GM23338 (cell line): ENCODE results near the gene MYO1G. TPM values are rescaled to one million over a fixed set of nuclear protein-coding genes. Genes with fewer than 3 reads are reported as not detected.
"Not testable (repeated sequence)": the region's sequence is repeated elsewhere in the genome, so short reads cannot be mapped to it uniquely, and the experiment has no call there.

ENCODE experiments used
- ATAC-seq: fragments of 200-7000 bp; cut with Tn5 transposase; 3 replicates; pipeline ENCODE4 v1.9.1; 2020
- DNase-seq: peaks from one replicate; pipeline ENCODE4 v3.0.0-alpha.2; 2015; ENCODE audit warnings: low spot score
- H2AFZ ChIP-seq: fragments of 200-600 bp; sonication (generic); 2 replicates; pipeline ENCODE4 v1.8.0; 2016; ENCODE audit warnings: antibody characterized with exemption, mild to moderate bottlenecking, moderate library complexity
- H3F3A ChIP-seq: fragments of 200-600 bp; sonication (generic); replicated peaks from 2 replicates; pipeline ENCODE4 v1.8.0; 2017; ENCODE audit warnings: antibody characterized with exemption, mixed run types, low read depth
- H3K27ac ChIP-seq: fragments of 200-600 bp; sonication (generic); 2 replicates; pipeline ENCODE4 v1.6.1; 2016; ENCODE audit warnings: low read depth
- H3K27me3 ChIP-seq: fragments of 200-600 bp; sonication (generic); 2 replicates; pipeline ENCODE4 v1.8.0; 2016; ENCODE audit warnings: mild to moderate bottlenecking, mixed run types, moderate library complexity; ENCODE audit not compliant: insufficient read depth
- H3K36me3 ChIP-seq: fragments of 200-600 bp; sonication (generic); 2 replicates; pipeline ENCODE4 v1.8.0; 2016; ENCODE audit warnings: mild to moderate bottlenecking; ENCODE audit not compliant: insufficient read depth
- H3K4me1 ChIP-seq: fragments of 200-600 bp; sonication (generic); 2 replicates; pipeline ENCODE4 v1.8.0; 2016; ENCODE audit warnings: mild to moderate bottlenecking, moderate library complexity; ENCODE audit not compliant: insufficient read depth
- H3K4me2 ChIP-seq: fragments of 200-600 bp; sonication (generic); 2 replicates; pipeline ENCODE4 v1.7.1; 2017; ENCODE audit warnings: mixed run types
- H3K4me3 ChIP-seq: fragments of 200-600 bp; sonication (generic); 2 replicates; pipeline ENCODE4 v1.6.1; 2016; ENCODE audit warnings: mixed run types
- H3K79me2 ChIP-seq: fragments of 200-600 bp; sonication (generic); replicated peaks from 2 replicates; pipeline ENCODE4 v1.8.0; 2017; ENCODE audit warnings: mild to moderate bottlenecking; ENCODE audit not compliant: insufficient read depth
- H3K9me2 ChIP-seq: fragments of 200-600 bp; sonication (generic); 2 replicates; pipeline ENCODE4 v1.8.0; 2017; ENCODE audit not compliant: insufficient read depth
- H4K20me1 ChIP-seq: fragments of 200-600 bp; sonication (generic); replicated peaks from 2 replicates; pipeline ENCODE4 v1.8.0; 2017; ENCODE audit warnings: mild to moderate bottlenecking; ENCODE audit not compliant: insufficient read depth
- H3K27ac Mint-ChIP-seq: 2 replicates; pipeline ENCODE4 v1.8.0; 2020; ENCODE audit warnings: inconsistent platforms, mild to moderate bottlenecking, moderate library complexity, mixed read lengths
- H3K27me3 Mint-ChIP-seq: 3 replicates; pipeline ENCODE4 v1.8.0; 2022; ENCODE audit warnings: low read depth, mild to moderate bottlenecking, moderate library complexity, mixed read lengths, inconsistent platforms; ENCODE audit not compliant: insufficient read depth, poor library complexity
- H3K36me3 Mint-ChIP-seq: 3 replicates; pipeline ENCODE4 v1.8.0; 2021; ENCODE audit warnings: low read depth, mild to moderate bottlenecking, inconsistent platforms, moderate library complexity, mixed read lengths
- H3K4me1 Mint-ChIP-seq: 3 replicates; pipeline ENCODE4 v1.8.0; 2020; ENCODE audit warnings: mild to moderate bottlenecking, inconsistent platforms, mixed read lengths
- H3K4me3 Mint-ChIP-seq: 3 replicates; pipeline ENCODE4 v1.8.0; 2021; ENCODE audit warnings: moderate library complexity, mild to moderate bottlenecking, inconsistent platforms, mixed read lengths
- H3K9me3 Mint-ChIP-seq: 3 replicates; pipeline ENCODE4 v1.8.0; 2020; ENCODE audit warnings: moderate library complexity, mild to moderate bottlenecking, inconsistent platforms, mixed read lengths
- CREB1 ChIP-seq: fragments of 250-450 bp; sonication (Bioruptor Pico); IDR thresholded peaks from 2 replicates; pipeline ENCODE4 v1.5.0; 2020; ENCODE audit warnings: low read depth, mild to moderate bottlenecking, moderate library complexity
- EZH2 ChIP-seq: fragments of 200-600 bp; sonication (generic); IDR thresholded peaks from one replicate; pipeline ENCODE4 v1.8.0; 2017; ENCODE audit warnings: antibody characterized with exemption, mild to moderate bottlenecking, low read depth; ENCODE audit not compliant: unreplicated experiment
- EZH2phosphoT487 ChIP-seq: fragments of 200-600 bp; sonication (generic); IDR thresholded peaks from one replicate; pipeline ENCODE4 v1.8.1; 2018; ENCODE audit warnings: antibody characterized with exemption; ENCODE audit not compliant: unreplicated experiment
- NANOG ChIP-seq: IDR thresholded peaks from 2 replicates; pipeline ENCODE4 v1.6.1; 2016; ENCODE audit warnings: antibody characterized with exemption, borderline replicate concordance
- POLR2AphosphoS5 ChIP-seq: IDR thresholded peaks from 2 replicates; pipeline ENCODE4 v1.6.1; 2016; ENCODE audit warnings: antibody characterized with exemption, low read depth
- STAT1 ChIP-seq: IDR thresholded peaks from one replicate; pipeline ENCODE4 v1.6.1; 2016; ENCODE audit warnings: antibody characterized with exemption; ENCODE audit not compliant: unreplicated experiment
- ZNF114 ChIP-seq: fragments of 250-450 bp; sonication (Bioruptor Pico); IDR thresholded peaks from 2 replicates; pipeline ENCODE4 v1.5.0; 2020; ENCODE audit warnings: mild to moderate bottlenecking, moderate library complexity
- polyA plus RNA-seq: library from polyadenylated mRNA; unstranded; fragments of >200 nt; fragmentation: Nextera tagmentation; extraction: Ambion mirVana; gene quantifications from 2 replicates; pipeline ENCODE4 v1.2.1, GENCODE V29; 2016
- total RNA-seq: library from RNA; depleted of rRNA; stranded (reverse); fragments of >200 nt; shearing (Covaris generic); gene quantifications from 2 replicates; pipeline ENCODE4 v1.2.3, GENCODE V29; 2014
- TF ChIP-seq, protein P1 (sequence below): fragments of 250-450 bp; sonication (Bioruptor Pico); IDR thresholded peaks from 2 replicates; pipeline ENCODE4 v1.5.0; 2020; ENCODE audit warnings: mild to moderate bottlenecking, moderate library complexity
- TF ChIP-seq, protein P2 (sequence below): IDR thresholded peaks from 2 replicates; pipeline ENCODE4 v1.6.1; 2016; ENCODE audit warnings: antibody characterized with exemption

MYO1G gene
- total and polyA plus RNA-seq, 2 experiments from 2014 or later: 0.10 to 0.11 TPM

GRCh38 chr7:44934510-44934909, 44.3 kb downstream of the MYO1G start:
- H3K36me3 Mint-ChIP-seq, H3K9me2 ChIP-seq, H3K4me3 ChIP-seq, H2AFZ ChIP-seq, H4K20me1 ChIP-seq, ATAC-seq, H3K27me3 ChIP-seq, H3K79me2 ChIP-seq, H3K4me2 ChIP-seq, H3K27ac ChIP-seq, H3F3A ChIP-seq, H3K36me3 ChIP-seq, H3K4me1 Mint-ChIP-seq, DNase-seq, H3K27me3 Mint-ChIP-seq, H3K4me3 Mint-ChIP-seq, H3K9me3 Mint-ChIP-seq, H3K4me1 ChIP-seq, H3K27ac Mint-ChIP-seq: not testable (repeated sequence)

GRCh38 chr7:44930921-44931320, 47.9 kb downstream of the MYO1G start:
- no peak overlapping the region for H3K27ac ChIP-seq
- no peak for TF ChIP-seq EZH2
- TF ChIP-seq CREB1: no peak
- TF ChIP-seq NANOG: no peak
- TF ChIP-seq ZNF114 (CRISPR knock-in tag): no peak
- TF ChIP-seq POLR2AphosphoS5: no peak
- Mint-ChIP-seq H3K9me3 (no peaks in the 10 kb centered on the region; the same call in 2 of the 3 replicates), H3K4me1 (peaks cover 4% of the 10 kb centered on the region; the same call in 2 of the 3 replicates), H3K27ac (no peak overlapping the region), H3K36me3 (no peaks in the 10 kb centered on the region), H3K4me3 (no peak overlapping the region), H3K27me3 (peaks cover 2% of the 10 kb centered on the region)
- no peak overlapping the region for H3K4me3 ChIP-seq
- ATAC-seq: no peak
- no peak overlapping the region for H2AFZ ChIP-seq
- H3K4me2 ChIP-seq: no peak overlapping the region
- DNase-seq: no peak
- H3F3A ChIP-seq: no peaks in the 10 kb centered on the region
- H3K79me2 ChIP-seq: no peaks in the 10 kb centered on the region
- H3K36me3 ChIP-seq: no peaks in the 10 kb centered on the region
- peaks cover 8% of the 10 kb centered on the region; the same call in 1 of the 2 replicates for H3K4me1 ChIP-seq
- H4K20me1 ChIP-seq: no peaks in the 10 kb centered on the region
- no peaks in the 10 kb centered on the region for H3K27me3 ChIP-seq
- no peaks in the 10 kb centered on the region for H3K9me2 ChIP-seq

- Mint-ChIP-seq H3K27ac (no peak overlapping the region), H3K4me3 (no peak overlapping the region; the same call in 2 of the 3 replicates), H3K27me3 (peaks cover 2% of the 10 kb centered on the region), H3K36me3 (no peaks in the 10 kb centered on the region), H3K9me3 (peaks cover 6% of the 10 kb centered on the region; the same call in 2 of the 3 replicates), H3K4me1 (no peaks in the 10 kb centered on the region)
- H3K9me2 ChIP-seq: no peaks in the 10 kb centered on the region
- no peaks in the 10 kb centered on the region for H3K36me3 ChIP-seq
- no peak overlapping the region for H2AFZ ChIP-seq
- H3K4me2 ChIP-seq: no peak overlapping the region
- H3K4me3 ChIP-seq: no peak overlapping the region
- no peaks in the 10 kb centered on the region for H3K79me2 ChIP-seq
- ATAC-seq (no peak), DNase-seq (no peak)
- no peaks in the 10 kb centered on the region for H3K4me1 ChIP-seq
- H3F3A ChIP-seq: no peaks in the 10 kb centered on the region
- H4K20me1 ChIP-seq: no peaks in the 10 kb centered on the region
- no peaks in the 10 kb centered on the region for H3K27me3 ChIP-seq
- H3K27ac ChIP-seq: no peak overlapping the region
- TF ChIP-seq, protein P1, sequence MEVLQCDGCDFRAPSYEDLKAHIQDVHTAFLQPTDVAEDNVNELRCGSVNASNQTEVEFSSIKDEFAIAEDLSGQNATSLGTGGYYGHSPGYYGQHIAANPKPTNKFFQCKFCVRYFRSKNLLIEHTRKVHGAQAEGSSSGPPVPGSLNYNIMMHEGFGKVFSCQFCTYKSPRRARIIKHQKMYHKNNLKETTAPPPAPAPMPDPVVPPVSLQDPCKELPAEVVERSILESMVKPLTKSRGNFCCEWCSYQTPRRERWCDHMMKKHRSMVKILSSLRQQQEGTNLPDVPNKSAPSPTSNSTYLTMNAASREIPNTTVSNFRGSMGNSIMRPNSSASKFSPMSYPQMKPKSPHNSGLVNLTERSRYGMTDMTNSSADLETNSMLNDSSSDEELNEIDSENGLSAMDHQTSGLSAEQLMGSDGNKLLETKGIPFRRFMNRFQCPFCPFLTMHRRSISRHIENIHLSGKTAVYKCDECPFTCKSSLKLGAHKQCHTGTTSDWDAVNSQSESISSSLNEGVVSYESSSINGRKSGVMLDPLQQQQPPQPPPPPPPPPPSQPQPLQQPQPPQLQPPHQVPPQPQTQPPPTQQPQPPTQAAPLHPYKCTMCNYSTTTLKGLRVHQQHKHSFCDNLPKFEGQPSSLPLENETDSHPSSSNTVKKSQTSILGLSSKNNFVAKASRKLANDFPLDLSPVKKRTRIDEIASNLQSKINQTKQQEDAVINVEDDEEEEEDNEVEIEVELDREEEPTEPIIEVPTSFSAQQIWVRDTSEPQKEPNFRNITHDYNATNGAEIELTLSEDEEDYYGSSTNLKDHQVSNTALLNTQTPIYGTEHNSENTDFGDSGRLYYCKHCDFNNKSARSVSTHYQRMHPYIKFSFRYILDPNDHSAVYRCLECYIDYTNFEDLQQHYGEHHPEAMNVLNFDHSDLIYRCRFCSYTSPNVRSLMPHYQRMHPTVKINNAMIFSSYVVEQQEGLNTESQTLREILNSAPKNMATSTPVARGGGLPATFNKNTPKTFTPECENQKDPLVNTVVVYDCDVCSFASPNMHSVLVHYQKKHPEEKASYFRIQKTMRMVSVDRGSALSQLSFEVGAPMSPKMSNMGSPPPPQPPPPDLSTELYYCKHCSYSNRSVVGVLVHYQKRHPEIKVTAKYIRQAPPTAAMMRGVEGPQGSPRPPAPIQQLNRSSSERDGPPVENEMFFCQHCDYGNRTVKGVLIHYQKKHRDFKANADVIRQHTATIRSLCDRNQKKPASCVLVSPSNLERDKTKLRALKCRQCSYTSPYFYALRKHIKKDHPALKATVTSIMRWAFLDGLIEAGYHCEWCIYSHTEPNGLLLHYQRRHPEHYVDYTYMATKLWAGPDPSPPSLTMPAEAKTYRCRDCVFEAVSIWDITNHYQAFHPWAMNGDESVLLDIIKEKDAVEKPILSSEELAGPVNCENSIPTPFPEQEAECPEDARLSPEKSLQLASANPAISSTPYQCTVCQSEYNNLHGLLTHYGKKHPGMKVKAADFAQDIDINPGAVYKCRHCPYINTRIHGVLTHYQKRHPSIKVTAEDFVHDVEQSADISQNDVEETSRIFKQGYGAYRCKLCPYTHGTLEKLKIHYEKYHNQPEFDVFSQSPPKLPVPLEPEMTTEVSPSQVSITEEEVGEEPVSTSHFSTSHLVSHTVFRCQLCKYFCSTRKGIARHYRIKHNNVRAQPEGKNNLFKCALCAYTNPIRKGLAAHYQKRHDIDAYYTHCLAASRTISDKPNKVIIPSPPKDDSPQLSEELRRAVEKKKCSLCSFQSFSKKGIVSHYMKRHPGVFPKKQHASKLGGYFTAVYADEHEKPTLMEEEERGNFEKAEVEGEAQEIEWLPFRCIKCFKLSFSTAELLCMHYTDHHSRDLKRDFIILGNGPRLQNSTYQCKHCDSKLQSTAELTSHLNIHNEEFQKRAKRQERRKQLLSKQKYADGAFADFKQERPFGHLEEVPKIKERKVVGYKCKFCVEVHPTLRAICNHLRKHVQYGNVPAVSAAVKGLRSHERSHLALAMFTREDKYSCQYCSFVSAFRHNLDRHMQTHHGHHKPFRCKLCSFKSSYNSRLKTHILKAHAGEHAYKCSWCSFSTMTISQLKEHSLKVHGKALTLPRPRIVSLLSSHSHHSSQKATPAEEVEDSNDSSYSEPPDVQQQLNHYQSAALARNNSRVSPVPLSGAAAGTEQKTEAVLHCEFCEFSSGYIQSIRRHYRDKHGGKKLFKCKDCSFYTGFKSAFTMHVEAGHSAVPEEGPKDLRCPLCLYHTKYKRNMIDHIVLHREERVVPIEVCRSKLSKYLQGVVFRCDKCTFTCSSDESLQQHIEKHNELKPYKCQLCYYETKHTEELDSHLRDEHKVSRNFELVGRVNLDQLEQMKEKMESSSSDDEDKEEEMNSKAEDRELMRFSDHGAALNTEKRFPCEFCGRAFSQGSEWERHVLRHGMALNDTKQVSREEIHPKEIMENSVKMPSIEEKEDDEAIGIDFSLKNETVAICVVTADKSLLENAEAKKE (CRISPR knock-in tag): no peak
- TF ChIP-seq, protein P2, sequence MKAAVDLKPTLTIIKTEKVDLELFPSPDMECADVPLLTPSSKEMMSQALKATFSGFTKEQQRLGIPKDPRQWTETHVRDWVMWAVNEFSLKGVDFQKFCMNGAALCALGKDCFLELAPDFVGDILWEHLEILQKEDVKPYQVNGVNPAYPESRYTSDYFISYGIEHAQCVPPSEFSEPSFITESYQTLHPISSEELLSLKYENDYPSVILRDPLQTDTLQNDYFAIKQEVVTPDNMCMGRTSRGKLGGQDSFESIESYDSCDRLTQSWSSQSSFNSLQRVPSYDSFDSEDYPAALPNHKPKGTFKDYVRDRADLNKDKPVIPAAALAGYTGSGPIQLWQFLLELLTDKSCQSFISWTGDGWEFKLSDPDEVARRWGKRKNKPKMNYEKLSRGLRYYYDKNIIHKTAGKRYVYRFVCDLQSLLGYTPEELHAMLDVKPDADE: no peak
- TF ChIP-seq ZNF114 (CRISPR knock-in tag): no peak
- TF ChIP-seq STAT1: no peak
- no peak for TF ChIP-seq EZH2phosphoT487
- no peak for TF ChIP-seq CREB1
These were observed 56.5 kb downstream of the MYO1G start for GRCh38 chr7:44922351-44922694.
